Fibroblast of upper back skin (primary cell): ENCODE results near the gene GTF2H3.
A peak's percentile ranks its signal among the peaks of the same experiment; 100 is the strongest.

Experiments used
- DNase-seq: peaks from one replicate; pipeline ENCODE4 v3.0.0-alpha.2; 2013

The GTF2H3 gene

DNA sequence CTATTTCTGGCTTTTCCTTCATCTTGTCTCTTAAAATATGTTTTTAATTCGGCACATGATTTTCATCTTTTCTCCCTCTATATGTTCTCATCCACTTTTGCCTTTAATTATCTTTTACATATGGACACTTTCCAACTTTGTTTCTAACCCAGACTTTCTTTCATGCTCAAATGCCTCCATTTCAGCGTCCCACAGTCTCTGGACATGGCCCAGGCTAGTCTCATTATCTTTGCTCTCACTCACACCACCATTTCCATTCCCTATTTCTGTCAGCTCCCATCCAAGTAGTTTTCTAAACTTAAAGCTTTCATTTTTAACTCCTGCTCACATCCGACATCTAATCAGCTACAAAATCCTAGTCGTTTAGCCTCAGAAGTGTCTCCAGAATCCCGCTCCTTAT is 14.8 kb downstream of the GTF2H3 start:
- no peak for DNase-seq

DNA sequence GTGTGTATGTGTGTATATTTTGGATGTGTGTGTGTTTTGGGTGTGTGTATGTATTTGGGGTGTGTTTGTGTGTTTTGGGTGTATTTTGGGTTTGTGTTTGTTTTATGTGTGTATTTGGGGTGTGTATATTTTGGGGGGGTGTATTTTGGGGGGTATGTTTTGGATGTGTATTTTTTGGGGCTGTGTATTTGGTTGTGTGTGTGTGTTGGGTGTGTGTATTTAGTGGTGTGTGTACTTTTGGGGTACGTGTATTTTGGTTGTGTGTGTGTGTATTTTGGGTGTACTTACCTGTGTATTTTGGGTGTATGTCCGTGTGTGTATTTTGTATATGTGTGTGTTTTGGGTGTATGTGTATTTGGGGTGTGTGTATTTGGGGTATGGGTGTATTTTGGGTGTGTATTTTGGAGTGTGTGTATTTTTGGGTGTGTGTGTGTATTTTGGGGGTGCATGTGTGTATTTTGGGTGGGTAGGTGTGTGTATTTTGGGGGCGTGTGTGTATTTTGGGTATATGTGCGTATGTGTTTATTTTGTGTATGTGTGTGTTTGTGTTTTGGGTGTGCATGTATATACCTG is 20.6 kb downstream of the GTF2H3 start:
- no peak for DNase-seq

DNA sequence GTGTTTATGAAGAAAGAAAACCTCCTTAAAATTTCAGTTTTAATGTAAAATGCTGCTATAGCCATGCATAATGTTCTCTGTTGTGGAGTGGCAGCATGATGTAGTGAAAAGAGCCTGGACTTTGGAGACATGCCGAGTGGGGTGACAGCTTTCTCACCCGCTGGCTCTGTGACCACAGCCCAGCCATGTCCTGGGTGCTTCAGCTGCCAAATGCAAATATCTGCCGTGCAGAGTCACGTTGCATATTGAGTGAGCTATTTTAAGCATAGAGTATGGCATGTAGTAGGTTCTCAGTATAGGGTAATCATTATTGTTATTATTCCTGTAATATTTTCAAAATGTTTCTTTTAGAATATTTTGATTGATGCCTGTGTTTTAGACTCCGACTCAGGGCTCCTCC is 21.8 kb downstream of the GTF2H3 start:
- DNase-seq, result no peak

DNA sequence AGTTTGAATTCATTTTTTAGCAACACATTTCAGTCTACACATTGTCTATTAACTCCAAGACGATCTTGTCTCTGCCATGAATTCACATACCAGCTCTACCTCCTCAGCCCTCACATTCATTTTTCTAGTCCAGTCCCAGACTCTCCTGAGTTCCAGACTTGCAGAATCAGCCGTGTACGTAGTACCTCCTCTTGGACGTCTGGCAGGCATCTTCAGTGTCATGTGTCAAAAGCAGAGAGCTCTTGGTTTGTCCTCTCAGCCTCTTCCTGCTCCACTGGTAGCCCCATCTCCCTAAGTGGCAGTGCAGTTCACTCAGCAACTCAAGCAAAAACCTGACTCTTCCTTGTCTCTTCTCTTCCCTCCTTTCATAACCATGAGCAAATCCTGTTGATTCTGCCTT is 22.8 kb downstream of the GTF2H3 start:
- no peak for DNase-seq

DNA sequence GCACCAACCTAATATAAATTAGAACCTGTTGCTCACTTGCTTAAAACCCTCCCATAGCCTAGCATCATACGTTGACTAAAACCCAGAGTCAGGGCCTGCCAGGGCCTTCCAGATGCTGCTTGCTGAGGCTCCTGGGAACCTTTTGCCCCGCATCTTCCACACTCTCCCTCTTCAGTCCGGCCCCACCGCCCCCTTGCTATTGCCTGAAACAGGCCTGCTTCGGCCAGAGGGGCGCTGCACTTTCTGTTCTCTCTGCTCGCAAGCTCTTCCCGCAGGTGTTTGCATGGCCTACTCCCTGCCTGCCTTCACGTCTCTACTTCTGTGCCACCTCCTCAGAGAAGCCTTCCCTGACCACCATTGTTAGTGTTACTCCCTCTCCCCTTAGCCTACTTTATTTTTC is 23.6 kb downstream of the GTF2H3 start:
- DNase-seq, result no peak

DNA sequence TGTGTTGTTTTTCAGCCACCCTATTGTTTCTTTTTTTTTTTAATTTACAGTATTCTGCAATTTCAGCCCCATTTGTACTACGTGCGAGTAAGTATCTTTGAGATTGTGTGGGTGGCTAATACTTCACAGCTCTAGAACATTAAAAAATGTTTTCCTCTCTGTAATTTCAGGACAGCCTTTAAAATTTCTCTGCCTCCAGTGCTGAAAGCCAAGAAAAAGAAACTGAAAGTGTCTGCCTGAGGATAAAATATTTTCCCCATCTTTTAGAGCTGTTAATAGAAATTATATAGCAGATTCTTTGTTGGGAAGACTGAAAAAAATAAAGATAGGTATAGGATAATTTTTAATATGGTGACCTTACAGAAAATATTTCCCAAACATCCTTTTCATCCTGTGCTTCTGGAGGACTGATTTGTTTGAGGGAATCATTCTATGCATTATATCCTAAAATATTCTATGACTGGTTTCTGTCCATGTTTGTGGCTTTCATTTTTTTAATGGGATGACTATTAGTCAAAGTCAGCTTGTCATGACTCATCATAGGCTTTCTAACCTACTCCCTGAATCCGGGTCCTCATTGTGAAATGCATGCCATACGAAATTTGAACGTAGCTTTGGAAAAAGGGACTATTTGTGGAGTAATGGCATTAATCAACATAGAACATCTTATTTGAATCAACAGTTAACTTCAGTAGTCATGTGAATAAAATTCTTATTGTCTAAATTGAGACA is 26.5 kb downstream of the GTF2H3 start:
- peak; percentile 87 for DNase-seq

DNA sequence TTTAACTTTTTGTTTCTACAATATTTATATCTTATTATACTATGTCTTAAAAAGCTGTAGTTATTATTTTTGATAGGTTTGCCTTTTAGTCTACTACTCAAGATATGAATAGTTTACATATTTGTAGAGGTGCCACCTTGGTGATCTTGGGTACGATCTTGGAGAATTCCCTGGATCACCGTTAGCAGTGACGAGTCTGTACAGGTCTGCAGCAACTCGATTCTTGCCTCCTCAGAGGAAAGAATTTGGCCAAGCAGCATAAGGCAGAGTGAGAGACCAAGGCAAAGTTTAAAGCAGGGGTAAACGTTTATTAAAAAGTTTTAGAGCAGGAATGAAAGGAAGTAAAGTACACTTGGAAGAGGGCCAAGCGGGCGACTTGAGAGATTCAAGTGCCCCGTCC is 34.1 kb downstream of the GTF2H3 start:
- no peak for DNase-seq

DNA sequence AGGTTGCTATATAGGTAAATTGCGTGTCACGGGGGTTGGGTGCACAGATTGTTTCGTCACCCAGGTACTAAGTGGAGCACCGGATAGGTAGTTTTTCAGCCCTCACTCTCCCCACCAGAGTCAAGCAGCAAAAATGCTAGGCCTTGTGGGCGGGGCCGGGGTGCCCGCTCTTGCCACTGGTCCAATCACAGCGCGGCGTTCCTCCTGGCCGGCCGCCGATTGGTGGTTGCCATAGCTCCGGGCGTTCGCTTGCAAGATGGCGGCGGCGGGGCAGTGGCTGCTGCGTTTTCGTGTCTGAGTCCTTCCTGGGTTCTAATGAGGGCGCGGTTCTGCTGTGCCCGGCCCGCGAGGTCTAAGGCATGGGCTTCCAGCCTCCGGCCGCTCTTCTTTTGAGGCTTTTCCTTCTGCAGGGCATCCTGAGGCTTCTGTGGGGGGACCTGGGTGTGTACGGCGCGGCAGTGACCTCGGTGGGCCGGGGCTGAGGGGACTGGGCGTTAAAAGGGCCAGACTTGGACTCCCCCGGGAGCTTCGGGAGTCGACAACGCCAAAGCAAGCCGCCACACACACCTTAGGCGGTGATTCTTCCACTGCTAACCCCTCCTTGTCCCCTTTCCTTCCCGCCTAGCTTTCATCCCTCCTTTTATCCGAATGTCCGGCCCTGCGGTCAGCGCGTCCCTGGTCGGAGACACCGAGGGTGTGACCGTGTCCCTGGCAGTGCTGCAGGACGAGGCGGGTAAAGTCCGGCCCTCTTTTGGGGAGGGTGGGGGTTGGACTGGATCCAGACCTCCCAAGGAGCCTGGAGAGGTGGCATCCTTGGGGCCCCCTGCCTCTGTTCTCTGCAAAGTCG is 37.5 kb downstream of the GTF2H3 start, which contains the start of gene TCTN2:
TCTN2 (plus strand) TSS at position 232 of the 847 bp plus-strand sequence; CDS start at position 360, 128 bp downstream.
- peak; percentile 90 for DNase-seq

DNA sequence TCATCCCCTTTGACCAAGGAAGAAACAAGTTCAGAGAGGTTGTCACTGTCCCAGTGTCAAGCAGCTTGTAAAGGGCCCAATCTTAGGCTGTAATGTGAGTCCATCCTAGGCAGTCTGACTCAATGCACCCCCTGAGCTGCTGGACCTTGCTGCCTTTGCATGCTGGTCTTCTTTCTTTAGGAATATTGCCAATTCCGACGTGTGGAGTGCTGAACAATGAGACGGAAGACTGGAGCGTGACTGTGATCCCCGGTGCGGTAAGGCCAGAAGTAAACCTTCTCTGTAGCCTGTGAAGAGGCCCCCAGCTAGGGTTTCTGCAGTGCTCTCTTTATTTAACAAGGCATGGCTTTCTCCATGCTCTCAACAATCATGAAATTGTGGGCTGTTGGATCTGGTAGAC is 38.2 kb downstream of the GTF2H3 start:
- DNase-seq, result peak; percentile 13

DNA sequence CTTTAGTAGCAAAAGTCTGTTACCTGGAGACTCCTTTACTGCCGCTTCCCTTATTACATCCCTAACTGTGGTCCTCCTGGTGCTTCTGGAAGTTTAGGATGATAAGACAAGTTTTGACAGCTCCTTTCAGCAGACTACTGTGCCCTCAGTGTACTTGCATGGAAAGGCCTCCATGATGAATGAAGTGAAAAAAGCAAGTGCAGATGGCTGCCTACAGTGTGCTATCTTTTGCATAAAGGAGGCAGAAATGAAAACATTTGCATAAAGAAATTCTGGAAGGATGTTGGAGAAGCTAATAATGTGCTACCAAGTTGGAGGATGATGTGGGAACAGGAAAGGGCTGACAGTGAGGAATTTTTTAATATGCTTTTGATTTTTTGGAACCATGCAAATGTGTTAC is 41.8 kb downstream of the GTF2H3 start:
- DNase-seq, result no peak

DNA sequence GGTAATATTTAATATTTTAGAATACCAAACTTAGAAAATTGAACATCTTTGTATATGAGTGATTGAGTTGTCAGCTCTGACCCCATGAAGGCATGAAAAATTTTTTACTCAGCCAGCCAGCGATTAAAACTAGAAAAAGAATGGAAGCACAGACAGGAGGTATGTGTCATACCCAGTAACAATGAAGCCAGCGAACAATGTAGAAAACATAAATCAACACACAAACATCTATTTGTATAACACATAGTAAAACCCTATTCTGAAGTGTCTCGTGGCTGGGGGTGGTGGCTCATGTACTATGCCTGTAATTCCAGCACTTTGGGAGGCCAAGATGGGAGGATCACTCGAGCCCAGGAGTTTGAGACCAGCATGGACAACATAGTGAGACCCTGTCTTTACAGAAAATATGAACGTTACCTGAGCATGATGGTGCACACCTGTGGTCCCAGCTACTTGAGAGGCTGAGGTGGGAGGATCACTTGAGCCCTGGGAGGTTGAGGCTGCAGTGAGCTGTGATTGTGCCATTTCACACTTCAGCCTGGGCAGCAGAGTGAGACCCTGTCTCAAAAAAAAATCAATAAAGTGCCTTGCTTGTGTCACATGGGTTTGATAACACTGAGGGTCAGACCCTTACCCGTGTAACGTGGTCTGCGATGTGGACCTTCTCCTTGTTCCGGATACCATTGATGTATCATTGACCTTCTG is 43.1 kb downstream of the GTF2H3 start:
- no peak for DNase-seq

DNA sequence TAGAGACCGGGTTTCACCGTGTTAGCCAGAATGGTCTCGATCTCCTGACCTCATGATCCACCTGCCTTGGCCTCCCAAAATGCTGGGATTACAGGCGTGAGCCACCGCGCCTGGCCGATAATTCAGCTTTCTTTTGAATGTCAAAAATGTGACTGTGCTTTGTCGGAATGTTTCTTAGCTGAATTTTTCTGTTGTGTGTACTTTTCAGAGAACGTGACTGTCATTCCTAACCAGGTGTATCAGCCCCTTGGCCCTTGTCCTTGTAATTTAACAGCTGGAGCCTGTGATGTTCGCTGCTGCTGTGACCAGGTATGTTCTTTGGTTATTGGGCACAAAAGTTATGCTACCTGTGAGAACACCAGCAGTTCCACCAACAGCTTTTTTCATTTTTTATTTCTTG is 45.4 kb downstream of the GTF2H3 start:
- no peak for DNase-seq

DNA sequence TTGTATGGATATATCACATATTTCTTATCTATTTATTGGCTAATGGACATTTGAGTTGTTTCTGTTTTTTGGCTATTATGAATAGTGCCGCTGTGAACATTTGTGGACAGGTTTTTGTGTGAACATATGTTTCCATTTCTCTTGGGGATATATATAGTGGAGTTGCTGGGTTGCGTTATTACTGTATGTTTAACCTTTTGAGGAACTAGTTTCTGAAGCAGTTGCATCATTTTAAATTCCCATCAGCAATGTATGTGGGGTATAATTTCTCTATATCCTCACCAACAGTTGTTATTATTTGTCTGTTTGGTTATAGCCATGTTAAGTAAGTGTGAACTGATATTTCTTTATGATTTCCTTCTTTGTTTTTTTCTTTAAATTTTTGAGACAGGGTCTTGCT is 48.0 kb downstream of the GTF2H3 start:
- DNase-seq, result no peak

DNA sequence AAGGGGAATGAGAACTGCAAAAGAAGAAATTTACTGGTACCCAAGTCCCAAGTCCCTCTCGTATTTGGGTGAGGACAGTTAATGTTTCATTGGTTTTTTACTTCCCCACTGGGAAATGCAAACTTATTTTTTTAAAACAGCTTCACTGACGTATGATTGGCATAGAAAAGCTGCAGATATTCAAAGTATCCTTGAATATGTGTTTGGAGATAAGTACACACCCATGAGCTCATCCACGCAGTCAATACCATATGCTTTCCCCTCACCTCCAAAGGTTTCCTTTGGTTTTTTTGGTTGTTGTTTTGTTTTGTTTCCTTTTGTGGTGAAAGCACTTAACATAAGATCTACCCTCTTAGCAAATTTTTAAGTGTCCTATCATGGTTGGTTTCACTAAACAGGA is 50.3 kb downstream of the GTF2H3 start:
- DNase-seq, result no peak

DNA sequence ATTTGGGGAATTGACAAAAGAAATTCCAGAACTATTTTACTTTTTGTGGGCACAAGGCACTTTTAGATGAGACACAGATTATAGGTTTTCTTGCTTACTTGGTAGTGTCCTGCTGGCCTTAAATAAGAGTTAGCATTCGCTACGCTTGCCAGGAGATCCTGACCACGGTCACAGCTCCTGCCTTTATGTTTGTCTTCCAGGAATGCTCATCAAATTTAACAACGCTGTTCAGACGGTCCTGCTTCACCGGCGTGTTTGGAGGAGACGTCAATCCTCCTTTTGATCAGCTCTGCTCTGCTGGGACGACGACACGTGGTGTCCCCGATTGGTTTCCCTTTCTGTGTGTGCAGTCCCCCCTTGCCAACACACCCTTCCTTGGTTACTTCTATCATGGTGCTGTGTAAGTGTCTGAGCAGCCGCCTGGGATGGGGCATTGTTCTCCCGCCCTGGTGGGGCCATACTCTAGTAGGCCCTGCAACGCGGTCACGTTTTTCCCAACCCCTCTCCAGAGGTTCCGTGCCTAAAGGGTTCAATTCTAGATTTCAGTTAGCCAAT is 53.1 kb downstream of the GTF2H3 start:
- DNase-seq, result no peak

DNA sequence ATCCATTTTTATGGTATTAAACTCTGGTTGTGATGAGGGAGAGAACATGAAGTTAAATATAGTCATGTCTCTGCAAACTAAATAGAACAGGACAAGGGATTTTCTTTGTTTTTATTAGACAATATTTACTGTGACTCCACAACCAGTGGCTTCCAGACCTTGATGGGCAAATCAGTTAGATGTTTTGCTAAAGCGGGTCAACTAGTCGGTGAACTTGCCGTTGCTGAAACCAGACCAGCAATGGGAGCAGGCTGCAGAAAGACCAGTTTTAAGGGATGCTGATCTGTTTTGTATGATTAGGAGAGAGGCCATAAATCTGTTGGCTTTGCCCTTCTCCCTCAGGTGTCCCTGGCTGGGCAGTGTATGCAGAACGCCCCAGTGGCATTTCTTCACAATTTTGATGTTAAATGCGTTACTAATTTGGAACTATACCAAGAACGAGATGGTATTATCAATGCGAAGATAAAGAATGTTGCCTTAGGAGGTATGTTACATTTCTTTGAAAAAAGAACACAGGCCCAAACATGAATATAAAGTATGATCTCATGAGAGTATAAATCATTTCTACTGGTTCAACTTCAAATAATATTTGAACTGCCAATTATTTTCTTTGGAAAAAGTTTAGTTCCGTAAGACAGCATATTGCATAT is 56.7 kb downstream of the GTF2H3 start:
- DNase-seq, result no peak

DNA sequence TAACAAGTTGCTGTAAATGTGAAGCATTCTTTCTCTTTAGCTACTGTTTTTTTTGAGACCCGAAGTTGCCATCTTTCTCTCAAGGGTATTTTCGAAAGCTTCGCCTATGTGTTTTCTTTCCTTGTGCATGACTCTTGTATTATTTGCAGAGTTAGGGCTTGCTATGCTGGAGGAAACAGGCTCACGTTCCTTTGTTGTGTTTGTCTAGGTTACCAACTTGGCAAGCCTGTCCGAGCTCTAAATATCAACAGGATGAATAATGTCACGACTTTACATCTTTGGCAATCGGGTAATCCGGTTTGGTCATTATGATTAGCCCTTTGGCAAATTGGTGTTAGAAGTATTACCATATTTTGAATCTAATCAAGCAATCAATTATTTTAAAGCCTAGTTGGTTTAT is 62.6 kb downstream of the GTF2H3 start:
- DNase-seq, result no peak

DNA sequence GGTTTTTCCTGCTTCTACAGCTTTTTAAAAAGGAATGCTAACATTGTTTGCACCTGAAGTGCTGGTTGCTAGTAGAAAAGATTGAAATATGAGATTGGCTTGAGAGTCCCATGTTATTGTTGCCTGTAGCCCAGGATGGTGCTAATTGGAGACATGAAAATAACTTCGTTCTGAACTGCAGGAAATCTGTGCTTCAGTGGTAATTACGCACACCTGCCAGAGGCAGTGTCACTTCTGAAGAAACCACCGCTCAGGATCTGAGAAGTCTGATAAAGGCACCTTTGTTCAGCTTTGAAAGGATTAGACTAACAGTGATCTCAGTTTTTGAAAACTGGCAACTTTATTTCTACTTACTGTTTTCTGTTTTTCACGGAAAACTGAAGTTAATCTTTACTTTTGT is 63.0 kb downstream of the GTF2H3 start:
- no peak for DNase-seq

DNA sequence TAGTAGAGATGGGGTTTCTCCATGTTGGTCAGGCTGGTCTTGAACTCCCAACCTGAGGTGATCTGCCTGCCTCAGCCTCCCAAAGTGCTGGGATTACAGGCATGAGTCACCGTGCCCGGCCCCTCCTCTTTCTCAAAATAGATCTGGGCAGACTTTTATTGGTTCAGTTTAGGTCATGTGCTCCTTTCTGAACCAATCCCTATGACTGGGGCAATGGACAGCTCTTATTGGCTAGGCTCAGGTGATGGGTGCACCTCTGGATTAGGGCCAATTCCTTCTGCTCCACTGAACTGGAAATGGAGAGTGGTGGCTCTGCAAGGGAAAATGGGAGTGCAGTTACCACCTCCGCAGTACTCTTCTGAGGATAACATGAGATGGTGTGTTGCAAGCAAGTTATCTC is 72.3 kb downstream of the GTF2H3 start:
- DNase-seq, result no peak

DNA sequence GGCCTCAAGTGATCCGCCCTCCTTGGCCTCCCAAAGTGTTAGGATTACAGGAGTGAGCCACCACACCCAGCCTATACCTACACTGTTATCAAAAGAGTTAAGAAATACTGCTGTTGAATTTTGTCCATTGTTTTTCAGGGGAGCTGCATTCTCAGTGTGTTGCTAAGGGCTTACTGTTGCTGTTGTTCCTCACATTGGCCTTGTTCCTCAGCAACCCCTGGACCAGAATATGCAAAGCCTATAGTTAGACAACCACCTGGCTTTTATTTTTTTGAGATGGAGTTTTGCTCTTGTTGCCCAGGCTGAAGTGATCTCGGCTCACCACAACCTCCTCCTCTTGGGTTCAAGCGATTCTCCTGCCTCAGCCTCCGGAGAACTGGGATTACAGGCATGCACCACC is 73.8 kb downstream of the GTF2H3 start:
- DNase-seq, result no peak
